ENCODE data around the gene C17orf67.

C17orf67 gene

GRCh38 chr17:56801459-56802178, 32.1 kb downstream of the C17orf67 start:
- H3K4me3 ChIP-seq (ENCODE audit: low read depth, low read length), result no peak overlapping the region
- no peak for DNase-seq
- H3K27me3 ChIP-seq, result peaks cover 17% of the 10 kb centered on the region
- no peaks in the 10 kb centered on the region for H3K9me3 ChIP-seq
- no peaks in the 10 kb centered on the region for H3K36me3 ChIP-seq
- no peak for TF ChIP-seq CTCF (IDR thresholded peaks at IDR 0.05; ENCODE audit: low read depth, low read length)
- H3K4me1 ChIP-seq, result no peaks in the 10 kb centered on the region

GRCh38 chr17:56798916-56799315, 34.8 kb downstream of the C17orf67 start:
- no peaks in the 10 kb centered on the region for H3K36me3 ChIP-seq
- no peak for TF ChIP-seq CTCF (IDR thresholded peaks at IDR 0.05; ENCODE audit: low read depth, low read length)
- H3K4me1 ChIP-seq, result no peaks in the 10 kb centered on the region
- H3K4me3 ChIP-seq (ENCODE audit: low read depth, low read length), result no peak overlapping the region
- peaks cover 17% of the 10 kb centered on the region for H3K27me3 ChIP-seq
- H3K9me3 ChIP-seq, result no peaks in the 10 kb centered on the region
- DNase-seq, result no peak

GRCh38 chr17:56796536-56796935, 37.2 kb downstream of the C17orf67 start:
- H3K36me3 ChIP-seq, result no peaks in the 10 kb centered on the region
- no peak for TF ChIP-seq CTCF (IDR thresholded peaks at IDR 0.05; ENCODE audit: low read depth, low read length)

GRCh38 chr17:56795221-56795865, 38.4 kb downstream of the C17orf67 start:
- Histone ChIP-seq H3K4me1 (no peaks in the 10 kb centered on the region), H3K36me3 (no peaks in the 10 kb centered on the region)
- no peak for TF ChIP-seq CTCF (IDR thresholded peaks at IDR 0.05; ENCODE audit: low read depth, low read length)

More at GRCh38 chr17:56796536-56796935, 37.2 kb downstream of the C17orf67 start:
- no peak for DNase-seq
- Histone ChIP-seq H3K27me3 (peaks cover 12% of the 10 kb centered on the region), H3K9me3 (no peaks in the 10 kb centered on the region), H3K4me1 (no peaks in the 10 kb centered on the region), H3K4me3 (ENCODE audit: low read depth, low read length) (no peak overlapping the region)

GRCh38 chr17:56793957-56794356, 39.8 kb downstream of the C17orf67 start:
- TF ChIP-seq CTCF (IDR thresholded peaks at IDR 0.05; ENCODE audit: low read depth, low read length), result no peak
- no peaks in the 10 kb centered on the region for H3K4me1 ChIP-seq
- peaks cover 3% of the 10 kb centered on the region; the same call in 1 of the 2 replicates for H3K27me3 ChIP-seq
- H3K9me3 ChIP-seq, result no peaks in the 10 kb centered on the region
- H3K36me3 ChIP-seq, result no peaks in the 10 kb centered on the region
- no peak overlapping the region for H3K4me3 ChIP-seq (ENCODE audit: low read depth, low read length)
- no peak for DNase-seq

More at GRCh38 chr17:56795221-56795865, 38.4 kb downstream of the C17orf67 start:
- no peaks in the 10 kb centered on the region for H3K9me3 ChIP-seq
- DNase-seq, result no peak
- H3K27me3 ChIP-seq, result peaks cover 7% of the 10 kb centered on the region
- H3K4me3 ChIP-seq (ENCODE audit: low read depth, low read length), result no peak overlapping the region

GRCh38 chr17:56793531-56793930, 40.2 kb downstream of the C17orf67 start:
- Histone ChIP-seq H3K36me3 (no peaks in the 10 kb centered on the region), H3K27me3 (no peaks in the 10 kb centered on the region), H3K9me3 (no peaks in the 10 kb centered on the region), H3K4me3 (ENCODE audit: low read depth, low read length) (no peak overlapping the region), H3K4me1 (no peaks in the 10 kb centered on the region)
- TF ChIP-seq CTCF (IDR thresholded peaks at IDR 0.05; ENCODE audit: low read depth, low read length), result no peak
- DNase-seq, result no peak
